GM12891 (cell line): ENCODE data around the gene NACC1.

ENCODE experiments used
- POLR2A ChIP-seq: IDR thresholded peaks from 2 replicates; pipeline ENCODE4 v1.6.1; 2011; ENCODE audit warnings: low read depth, low read length, control low read depth
- POLR2AphosphoS5 ChIP-seq: IDR thresholded peaks from 2 replicates; pipeline ENCODE4 v1.6.1; 2011; ENCODE audit warnings: low read depth, low read length, control low read depth
- POU2F2 ChIP-seq: IDR thresholded peaks from 2 replicates; pipeline ENCODE4 v1.6.1; 2011; ENCODE audit warnings: low read depth, mild to moderate bottlenecking, control low read depth, low read length, moderate library complexity
- TAF1 ChIP-seq: IDR thresholded peaks from 2 replicates; pipeline ENCODE4 v1.6.1; 2011; ENCODE audit warnings: low read depth, low read length, control low read depth

DNA sequence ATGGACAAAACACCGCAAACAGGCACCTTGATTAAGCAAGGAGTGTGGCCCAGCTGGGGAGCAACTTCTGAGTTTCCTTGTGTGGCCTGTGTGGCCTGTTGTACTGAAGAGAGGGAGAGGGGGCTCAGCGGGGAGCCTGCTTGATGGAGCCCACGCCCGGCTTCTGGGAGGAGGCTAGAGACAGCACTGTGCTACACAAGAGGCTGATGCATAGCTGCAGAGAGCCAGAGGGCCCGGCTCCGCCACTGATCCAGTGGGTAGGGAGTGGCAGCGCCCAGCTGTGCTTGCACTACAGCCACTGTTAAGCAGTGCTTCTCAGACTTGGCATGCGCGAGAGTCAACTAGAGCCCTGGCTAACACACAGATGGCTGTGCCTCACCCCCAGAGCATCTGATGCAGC lies 34.4 kb upstream of the NACC1 start:
- no peak for TF ChIP-seq TAF1
- TF ChIP-seq POLR2A: no peak
- no peak for TF ChIP-seq POLR2AphosphoS5
- TF ChIP-seq POU2F2: no peak
